HS-5 (cell line): ENCODE measurements around the gene GSG1L.

Experiments used
- DNase-seq: peaks from one replicate; pipeline ENCODE4 v3.0.0-alpha.2; 2012; ENCODE audit warnings: low read depth

Gene GSG1L

GRCh38 chr16:28091656-28092055 lies 28.1 kb upstream of the GSG1L start:
- DNase-seq, result no peak

- peak; percentile 8 for DNase-seq
These were observed 27.3 kb upstream of the GSG1L start for GRCh38 chr16:28090646-28091377.

GRCh38 chr16:28089992-28090365 lies 26.5 kb upstream of the GSG1L start:
- no peak for DNase-seq

DNA sequence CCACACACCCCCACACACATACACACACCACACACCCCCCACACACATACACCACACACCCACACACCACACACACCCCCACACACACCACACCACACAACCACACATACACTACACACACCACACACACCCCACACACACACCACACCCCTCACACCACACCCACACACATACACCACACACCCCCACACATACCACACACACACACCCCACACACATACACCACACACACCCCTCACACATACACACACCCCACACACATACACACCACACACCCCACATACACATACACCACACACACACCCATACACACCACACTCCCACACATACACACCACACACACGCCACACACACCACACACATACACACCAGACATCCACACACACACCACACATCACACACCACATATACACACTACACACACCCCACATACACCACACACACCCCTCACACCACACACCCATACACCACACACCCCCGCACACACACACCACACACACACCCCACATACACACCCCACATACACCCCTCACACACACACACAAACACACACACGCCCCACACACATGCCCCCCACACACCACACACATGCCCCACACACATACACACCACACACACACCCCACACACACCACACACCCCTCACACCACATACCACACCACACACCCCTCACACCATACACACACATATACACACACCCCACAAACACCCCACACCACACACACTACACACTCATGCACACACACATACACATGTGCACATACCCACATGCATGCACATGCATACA lies 25.9 kb upstream of the GSG1L start:
- DNase-seq, result no peak

DNA sequence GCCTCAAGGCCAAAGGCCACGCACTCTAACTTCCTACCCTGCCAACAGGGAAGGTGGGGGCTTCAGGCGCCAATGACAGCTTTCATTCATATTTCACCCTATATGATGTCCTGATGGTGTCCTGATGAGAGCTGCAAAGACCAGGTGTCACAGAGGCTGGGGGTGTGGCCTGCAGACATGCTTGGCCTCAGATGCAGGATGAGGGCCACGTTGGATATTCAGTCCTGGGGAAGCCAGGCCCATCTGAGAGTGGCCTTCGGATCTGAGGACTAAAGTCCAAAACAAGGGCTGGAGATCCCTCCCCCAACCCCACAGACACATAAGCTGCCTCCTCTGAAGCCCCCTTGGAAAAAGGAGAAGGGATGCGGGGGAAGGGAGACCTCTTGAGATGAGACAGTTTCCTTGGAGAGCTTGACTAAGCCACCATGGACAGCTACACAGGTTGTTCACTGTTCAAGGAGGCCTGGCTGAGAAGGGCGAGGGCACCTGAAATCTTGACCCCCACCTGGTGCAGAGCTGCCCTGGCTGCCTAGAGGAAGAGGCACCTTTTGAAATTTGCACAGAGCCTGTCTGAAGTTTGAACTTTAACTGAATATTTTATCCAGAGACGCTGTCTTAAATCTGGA lies 24.3 kb upstream of the GSG1L start:
- DNase-seq, result no peak

GRCh38 chr16:28087140-28087660 lies 23.7 kb upstream of the GSG1L start:
- no peak for DNase-seq

GRCh38 chr16:28086186-28087139 lies 22.9 kb upstream of the GSG1L start:
- no peak for DNase-seq

DNA sequence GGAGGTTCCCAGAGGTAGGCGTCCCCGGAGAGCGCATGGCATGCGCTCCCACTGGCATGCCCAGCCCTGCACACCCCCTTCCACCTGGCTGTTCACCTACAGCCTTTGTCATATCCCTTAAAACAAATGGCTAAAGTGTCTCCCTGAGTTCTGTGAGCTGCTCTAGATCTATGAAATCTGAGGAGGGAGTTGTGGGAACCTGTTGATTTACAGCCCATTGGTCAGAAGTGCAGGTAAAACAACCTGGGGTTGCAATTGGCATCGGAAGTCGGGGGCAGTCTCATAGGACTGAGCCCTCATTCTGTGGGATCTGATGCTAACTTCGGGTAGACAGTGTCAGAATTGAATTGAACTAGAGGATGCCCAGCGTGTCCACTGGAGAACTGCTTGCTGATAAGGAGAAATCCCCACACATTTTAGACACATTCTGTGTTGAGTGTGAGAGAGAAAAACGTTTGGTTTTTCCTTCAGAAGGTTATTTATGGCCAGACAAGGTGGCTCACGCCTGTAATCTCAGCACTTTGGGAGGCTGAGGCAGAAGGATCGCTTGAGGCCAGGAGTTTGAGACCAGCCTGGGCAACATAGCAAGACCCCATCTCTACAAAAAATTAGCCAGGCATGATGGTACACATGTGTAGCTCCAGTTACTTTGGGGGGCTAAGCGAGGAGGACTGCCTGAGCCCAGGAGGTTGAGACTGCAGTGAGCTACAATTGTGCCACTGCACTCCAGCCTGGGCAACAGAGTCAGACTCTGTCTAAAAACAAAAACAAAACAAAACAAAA lies 22.1 kb upstream of the GSG1L start:
- no peak for DNase-seq

DNA sequence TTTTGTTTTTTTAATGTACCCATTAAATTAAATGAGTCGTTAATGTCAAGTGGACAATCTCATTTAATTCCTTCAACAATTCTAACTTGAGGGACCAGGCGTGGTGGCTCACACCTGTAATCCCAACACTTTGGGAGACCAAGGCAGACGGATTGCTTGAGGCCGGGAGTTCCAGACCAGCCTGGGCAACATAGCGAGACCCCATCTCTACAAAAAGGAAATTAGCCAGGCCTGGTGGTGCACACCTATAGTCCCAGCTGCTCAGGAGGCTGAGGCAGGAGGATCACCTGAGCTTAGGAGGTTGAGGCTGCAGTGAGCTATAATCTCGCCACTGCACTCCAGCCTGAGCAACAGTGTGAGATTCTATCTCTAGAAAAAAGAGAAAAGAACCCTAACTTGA lies 20.7 kb upstream of the GSG1L start:
- no peak for DNase-seq

DNA sequence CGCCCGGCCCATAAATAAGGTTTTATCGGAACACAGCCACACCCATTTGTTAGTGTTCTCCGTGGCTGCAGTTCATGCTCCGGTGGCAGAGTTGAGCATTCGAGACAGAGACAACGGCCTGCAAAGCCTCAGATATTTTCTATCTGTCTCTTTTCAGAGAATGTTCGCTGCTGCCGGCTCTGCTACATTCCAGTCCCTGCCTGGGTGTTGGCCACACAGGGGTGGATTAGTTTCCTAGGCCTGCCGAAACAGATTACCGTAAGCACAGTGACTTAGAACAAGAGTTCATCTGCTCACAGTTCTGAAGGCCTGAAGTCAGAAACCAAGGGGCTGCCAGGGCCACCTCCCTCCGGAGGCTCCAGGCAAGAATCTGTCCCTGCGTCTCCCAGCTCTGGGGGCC lies 19.1 kb upstream of the GSG1L start:
- no peak for DNase-seq

DNA sequence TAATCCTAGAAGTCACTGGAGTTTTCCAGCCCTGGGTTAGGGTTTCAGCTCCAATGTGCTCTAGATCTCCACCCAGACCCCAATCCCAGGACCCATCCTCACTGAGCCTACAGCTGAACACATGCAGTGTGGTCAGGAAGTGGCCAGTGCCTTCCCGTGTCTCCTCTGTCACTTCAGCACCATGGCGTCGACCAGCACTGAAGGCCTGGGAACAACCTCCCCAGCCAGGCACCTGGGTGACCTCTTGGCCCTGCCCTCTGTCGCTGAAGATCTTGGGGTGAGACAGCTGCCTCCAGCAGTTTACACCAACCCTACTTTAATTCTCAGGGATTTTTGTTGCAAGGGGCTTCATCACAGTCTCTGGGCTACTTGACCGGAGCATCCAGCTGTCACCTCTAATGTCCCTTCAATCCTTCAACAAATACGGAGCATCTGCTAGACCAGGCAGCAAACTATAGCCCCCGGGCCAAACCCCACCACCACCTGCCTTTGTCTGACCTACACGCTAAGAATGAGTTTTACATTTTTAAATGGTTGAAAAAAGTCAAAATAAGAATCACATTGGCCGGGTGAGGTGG lies 18.0 kb upstream of the GSG1L start:
- no peak for DNase-seq

GRCh38 chr16:28078261-28078660 lies 14.7 kb upstream of the GSG1L start:
- DNase-seq, result no peak

DNA sequence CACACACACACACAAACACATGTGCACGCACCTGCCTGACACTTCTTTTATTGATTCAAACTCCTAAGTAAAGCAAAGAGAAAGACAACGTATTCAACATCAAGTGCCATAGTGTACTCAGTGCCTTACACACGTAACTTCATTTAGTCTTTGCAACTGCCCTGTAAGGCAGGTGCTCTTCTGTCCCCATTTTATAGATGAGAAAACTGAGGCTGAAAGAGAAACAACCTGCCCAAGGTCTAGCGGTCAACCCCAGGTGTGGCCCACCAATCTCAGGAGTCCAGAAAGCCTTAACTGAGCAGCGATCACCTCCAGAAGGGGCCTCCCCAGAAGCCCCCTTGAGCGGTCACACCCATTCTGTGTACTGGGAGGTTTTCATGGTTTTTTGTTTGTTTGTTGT lies 10.3 kb upstream of the GSG1L start:
- DNase-seq, result no peak

DNA sequence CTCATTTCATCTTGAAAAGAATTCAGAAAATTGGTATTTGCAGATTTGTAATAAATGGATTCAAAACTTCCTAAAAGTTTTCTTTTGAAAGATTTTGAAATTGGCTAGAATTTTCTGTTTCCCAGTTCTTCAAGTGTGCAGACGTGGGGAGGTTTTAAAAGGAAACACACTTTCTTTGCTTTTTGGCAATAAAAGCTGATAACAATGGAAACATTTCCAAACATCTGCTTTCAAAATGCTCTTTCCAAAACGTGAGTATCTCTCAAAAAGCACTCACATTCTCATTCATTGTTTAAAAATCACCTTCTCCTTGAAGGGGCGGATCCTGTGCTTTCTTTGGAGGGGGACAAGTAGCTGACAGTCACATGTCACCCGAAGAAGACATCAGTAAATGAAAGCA lies 8.6 kb upstream of the GSG1L start:
- no peak for DNase-seq

GRCh38 chr16:28069971-28070794 lies 6.7 kb upstream of the GSG1L start:
- DNase-seq, result no peak

DNA sequence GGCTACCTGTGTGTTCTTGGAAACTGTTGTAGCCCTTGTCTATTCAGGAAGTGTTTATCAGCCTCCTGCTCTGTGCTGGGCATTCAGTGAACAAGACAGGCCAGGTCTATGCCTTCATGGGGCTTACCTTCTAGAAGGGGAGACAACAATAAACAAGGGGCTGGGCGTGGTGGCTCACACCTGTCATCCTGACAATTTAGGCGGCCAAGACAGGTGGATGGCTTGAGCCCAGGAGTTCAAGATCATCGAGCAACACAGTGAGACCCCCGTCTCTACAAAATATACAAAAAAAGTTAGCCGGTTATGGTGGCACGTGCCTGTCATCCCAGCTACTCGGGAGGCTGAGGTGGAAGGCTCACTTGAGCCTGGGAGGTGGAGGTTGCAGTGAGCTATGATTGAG lies 5.5 kb upstream of the GSG1L start:
- DNase-seq, result no peak

GRCh38 chr16:28067604-28068379 lies 4.3 kb upstream of the GSG1L start:
- DNase-seq, result peak; percentile 26

DNA sequence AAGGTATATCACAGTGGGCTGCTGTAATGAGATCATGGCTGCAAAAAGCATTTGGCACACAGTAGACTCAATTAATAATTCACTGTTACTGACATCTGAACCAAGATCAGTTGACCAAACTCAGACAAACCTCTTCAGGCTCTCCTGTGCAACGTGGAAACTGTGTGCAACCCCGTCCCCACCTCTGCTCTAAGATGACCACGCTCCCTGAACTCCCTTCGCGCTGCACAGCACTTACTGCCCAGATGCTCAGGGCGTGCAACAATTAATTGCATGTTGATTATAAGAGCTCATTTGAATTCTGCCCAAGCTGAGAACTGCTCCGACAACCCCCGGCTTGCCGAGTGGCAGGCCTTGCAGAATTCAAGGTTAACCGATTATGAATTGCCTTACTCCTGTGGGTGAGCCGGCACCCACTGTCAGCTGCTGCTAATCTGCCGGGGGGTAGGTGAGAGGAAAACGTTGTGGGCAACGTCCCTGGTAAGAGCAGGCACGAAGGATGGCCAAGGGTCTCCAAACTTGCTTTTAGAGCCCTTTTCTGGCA lies 1.3 kb upstream of the GSG1L start:
- DNase-seq, result no peak

GRCh38 chr16:28064150-28064549 lies 636 bp upstream of the GSG1L start:
- DNase-seq, result no peak
